Muscle layer of colon (tissue), 2 donors: ENCODE results near the gene SULT1A2.
"Not testable (repeated sequence)": the region's sequence is repeated elsewhere in the genome, so short reads cannot be mapped to it uniquely, and the experiment has no call there.

ENCODE experiments used
- H3K27ac ChIP-seq: one replicate; pipeline ENCODE4 v1.7.0; 2013; ENCODE audit warnings: low read depth, mild to moderate bottlenecking, low read length, moderate library complexity
- H3K27me3 ChIP-seq, 2 donors: one replicate each; pipeline ENCODE4 v1.7.0; 2013; ENCODE audit warnings: low read length in 2 of 2, mild to moderate bottlenecking in 2 of 2; ENCODE audit not compliant: insufficient read depth in 2 of 2, control insufficient read depth in 1 of 2
- H3K36me3 ChIP-seq: one replicate; pipeline ENCODE4 v1.7.0; 2013; ENCODE audit warnings: mild to moderate bottlenecking, low read length; ENCODE audit not compliant: insufficient read depth
- H3K4me1 ChIP-seq: one replicate; pipeline ENCODE4 v1.7.0; 2013; ENCODE audit warnings: mild to moderate bottlenecking, low read length; ENCODE audit not compliant: insufficient read depth
- H3K4me3 ChIP-seq, 2 donors: one replicate each; pipeline ENCODE4 v1.7.0; 2013; ENCODE audit warnings: low read length in 2 of 2, low read depth in 1 of 2, mild to moderate bottlenecking in 1 of 2, moderate library complexity in 1 of 2
- H3K9ac ChIP-seq: one replicate; pipeline ENCODE4 v1.7.0; 2013; ENCODE audit warnings: low read length
- H3K9me3 ChIP-seq: one replicate; pipeline ENCODE4 v1.7.0; 2013; ENCODE audit warnings: mild to moderate bottlenecking, low read length
- donor health status: abdominal sarcoma.
- donor health status: Adenocarcinoma of cecum.

The SULT1A2 gene

DNA sequence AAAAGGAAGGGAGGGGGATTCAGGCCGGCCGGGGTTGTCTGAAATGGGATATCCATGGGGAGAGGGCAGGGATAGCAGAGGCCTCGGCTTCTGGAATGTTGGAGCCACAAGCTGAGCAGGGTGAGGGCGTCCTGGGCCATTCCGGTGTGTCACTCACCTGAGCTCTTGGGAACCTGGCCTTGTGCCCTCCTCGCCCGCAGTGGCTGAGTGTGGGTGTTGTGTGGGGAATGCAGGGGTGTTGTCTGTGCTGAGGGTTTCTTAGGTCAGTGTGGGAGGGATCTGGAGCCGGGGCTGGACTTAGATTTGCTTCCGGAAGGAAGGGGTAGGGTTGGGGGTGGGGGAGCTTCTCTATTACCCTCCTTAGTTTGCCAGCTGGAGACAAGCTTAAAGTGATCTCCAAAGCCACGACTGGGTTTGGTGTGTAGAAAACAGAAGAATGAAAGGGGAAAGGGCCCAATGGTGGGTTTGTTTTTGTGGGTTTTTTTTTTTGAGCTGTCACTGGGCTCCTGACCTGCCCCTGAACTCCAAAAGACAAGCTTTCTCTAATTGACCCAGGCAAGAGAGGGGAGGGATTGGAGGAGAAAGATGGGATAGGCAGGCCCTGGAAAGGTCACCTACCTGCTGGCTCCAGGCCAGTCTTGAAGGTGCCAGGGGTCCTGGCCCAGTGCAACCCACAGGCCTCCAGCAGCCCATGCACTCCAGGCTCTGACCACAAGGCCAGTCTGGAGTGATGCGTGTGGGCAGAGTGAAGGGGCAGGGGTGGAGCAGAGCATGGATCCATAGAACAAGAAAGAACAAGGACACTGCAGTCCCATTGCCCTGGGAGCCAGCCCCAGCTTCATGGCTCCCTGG, at the start of gene SULT1A2:
Gene SULT1A2 (minus strand): TSS at position 211 of the 852 bp plus-strand sequence. CDS start 1,120 bp downstream, outside the sequence.
- Histone ChIP-seq H3K9me3 (no peaks in the 10 kb centered on the region), H3K9ac (no peak within 1 kb of the TSS), H3K27me3 (no peaks in the 10 kb centered on the region), H3K4me3 (no peak within 1 kb of the TSS), H3K36me3 (no peaks in the 10 kb centered on the region), H3K4me1 (peaks cover 6% of the 10 kb centered on the region), H3K27ac (no peak within 1 kb of the TSS)

DNA sequence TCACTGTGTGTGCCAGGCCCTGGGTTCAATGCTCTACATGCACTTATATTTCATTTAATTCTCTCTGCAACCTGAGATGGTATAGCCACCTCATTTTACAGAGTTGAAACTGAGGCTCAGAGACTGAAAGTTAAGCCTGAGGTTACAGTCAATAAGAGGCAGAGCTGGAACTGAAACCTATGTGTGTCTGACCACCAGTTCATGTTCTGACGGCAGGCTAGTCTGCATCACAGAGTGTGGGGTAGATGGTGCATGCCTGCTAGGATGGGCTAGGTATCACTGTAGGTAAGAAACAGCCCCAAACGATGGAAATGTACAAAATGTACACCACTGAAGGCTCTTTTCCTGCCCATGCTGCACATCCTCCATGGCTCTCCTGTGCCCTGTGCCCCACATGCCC, 43.1 kb upstream of the SULT1A2 start:
- H3K27me3 ChIP-seq, H3K9ac ChIP-seq, H3K4me3 ChIP-seq, H3K4me1 ChIP-seq, H3K36me3 ChIP-seq, H3K27ac ChIP-seq, H3K9me3 ChIP-seq: not testable (repeated sequence)

DNA sequence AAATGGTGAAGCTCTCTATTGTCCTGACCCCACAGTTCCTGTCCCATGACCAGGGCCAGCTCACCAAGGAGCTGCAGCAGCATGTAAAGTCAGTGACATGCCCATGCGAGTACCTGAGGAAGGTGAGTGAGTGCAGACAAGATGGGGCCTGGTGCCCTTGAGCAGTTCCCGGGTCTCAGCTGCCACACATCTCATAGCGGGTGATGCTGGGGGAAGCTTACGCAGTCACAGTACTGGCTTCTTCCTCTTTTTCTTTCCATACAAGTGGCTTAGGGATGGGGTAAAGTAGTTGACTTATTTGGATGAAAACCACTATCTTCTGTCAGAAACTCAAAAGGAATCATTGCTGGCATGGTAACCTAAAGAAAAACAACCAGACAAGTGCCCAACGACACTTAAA, 41.5 kb upstream of the SULT1A2 start:
- H3K36me3 ChIP-seq, H3K9ac ChIP-seq, H3K4me1 ChIP-seq, H3K27ac ChIP-seq, H3K9me3 ChIP-seq, H3K27me3 ChIP-seq, H3K4me3 ChIP-seq: not testable (repeated sequence)

DNA sequence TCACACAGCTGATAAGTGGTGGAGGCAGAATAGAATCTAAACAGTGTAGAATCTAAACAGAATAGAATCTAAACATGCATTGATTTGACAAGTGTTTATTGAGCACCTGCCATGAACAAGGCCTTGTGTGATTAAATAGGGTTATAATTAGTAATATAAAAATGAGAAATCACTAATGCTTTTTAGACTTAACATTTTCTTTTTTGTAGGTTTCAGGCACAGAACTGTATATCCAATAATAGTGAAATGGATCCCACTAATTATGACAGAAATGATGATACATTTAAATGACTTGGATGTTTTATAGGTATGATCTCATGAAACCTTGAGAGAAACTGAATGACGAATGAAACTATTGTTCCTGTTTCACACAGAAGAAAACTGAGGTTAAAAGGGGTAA, 40.9 kb upstream of the SULT1A2 start, which contains the start of gene NPIPB8:
Gene NPIPB8 (plus strand): TSS at position 301 of the 400 bp plus-strand sequence. CDS start 296 bp downstream, outside the sequence.
- not testable (repeated sequence) for H3K27ac ChIP-seq, H3K4me1 ChIP-seq, H3K9ac ChIP-seq, H3K4me3 ChIP-seq, H3K27me3 ChIP-seq, H3K9me3 ChIP-seq, H3K36me3 ChIP-seq

DNA sequence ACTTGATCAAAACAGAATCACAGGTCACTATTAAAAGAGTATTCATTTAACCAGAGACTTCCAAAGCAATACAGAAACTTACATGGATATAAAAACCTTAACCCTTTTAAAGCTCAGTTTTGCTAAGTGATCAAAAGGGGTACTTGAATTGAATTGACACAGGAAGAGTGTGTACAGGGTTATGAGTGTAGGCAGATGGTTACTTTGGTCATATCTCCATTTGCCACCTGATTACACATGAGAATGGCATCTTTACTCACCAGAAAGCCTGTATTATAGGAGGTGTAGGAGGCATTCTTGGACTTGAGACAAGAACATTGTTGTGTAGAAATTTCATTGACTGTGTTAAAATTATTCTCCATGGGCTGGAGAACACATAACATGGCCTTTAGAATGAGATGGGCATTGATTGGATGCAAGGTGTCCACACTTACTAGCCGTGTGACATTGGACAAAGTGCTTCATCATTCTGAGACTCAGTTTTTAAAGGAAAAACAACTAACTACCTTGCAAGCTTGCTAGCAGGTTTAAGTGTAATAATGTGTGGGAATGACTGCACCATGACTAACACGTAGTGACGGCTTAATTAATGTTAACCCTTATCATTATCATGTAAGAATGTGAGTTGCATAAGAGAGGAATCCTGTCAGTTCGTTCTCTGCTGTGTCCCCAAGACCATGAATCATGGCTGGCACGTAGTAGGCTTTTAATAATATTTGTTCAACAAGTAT, 39.4 kb upstream of the SULT1A2 start:
- H3K9ac ChIP-seq, H3K27me3 ChIP-seq, H3K9me3 ChIP-seq, H3K36me3 ChIP-seq, H3K27ac ChIP-seq, H3K4me1 ChIP-seq, H3K4me3 ChIP-seq: not testable (repeated sequence)

DNA sequence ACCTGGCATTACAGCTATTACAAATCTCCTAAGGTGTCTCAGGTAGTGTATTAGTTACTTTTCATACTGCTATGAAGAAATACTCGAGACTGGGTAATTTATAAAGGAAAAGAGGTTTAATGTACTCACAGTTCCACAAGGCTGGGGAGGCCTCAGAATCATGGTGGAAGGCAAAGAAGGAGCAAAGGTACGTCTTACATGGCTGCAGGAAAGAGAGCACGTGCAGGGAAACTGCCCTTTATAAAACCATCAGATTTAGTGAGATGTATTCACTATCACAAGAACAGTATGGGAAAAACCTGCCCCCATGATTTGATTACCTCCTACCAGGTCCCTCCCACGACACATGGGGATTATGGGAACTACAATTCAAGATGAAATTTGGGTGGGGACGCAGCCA, 34.1 kb upstream of the SULT1A2 start:
- not testable (repeated sequence) for H3K36me3 ChIP-seq, H3K4me3 ChIP-seq, H3K4me1 ChIP-seq, H3K27ac ChIP-seq, H3K27me3 ChIP-seq, H3K9me3 ChIP-seq, H3K9ac ChIP-seq

DNA sequence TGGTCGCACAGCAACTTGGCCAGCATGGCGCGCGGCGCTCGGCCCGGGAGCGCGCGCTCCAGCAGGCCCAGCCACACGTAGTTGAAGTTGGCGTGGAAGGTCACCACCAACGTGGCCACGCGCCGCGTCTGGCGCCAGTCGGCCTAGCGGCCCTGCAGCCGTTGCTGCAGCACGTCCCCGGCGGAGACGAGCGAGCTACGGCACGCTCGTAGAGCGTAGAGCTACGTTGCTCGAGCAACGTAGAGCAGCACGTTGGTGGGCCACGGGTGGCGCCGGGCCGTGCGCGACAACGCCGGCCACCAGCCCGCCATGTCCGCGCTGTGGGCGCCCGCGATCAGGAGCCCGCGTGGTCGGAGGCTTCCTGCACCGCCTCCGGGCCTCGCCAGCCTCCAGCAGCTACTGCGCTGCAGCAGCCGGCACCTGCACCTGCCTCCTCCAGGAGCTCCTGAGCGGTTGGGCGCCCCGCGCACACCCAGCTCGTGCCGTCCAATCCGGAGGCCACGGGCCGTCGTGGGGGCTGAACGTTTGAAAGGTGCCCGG, 26.4 kb upstream of the SULT1A2 start:
- H3K27ac ChIP-seq: no peak overlapping the region
- no peaks in the 10 kb centered on the region for H3K36me3 ChIP-seq
- no peaks in the 10 kb centered on the region for H3K9me3 ChIP-seq
- H3K9ac ChIP-seq: no peak overlapping the region
- no peaks in the 10 kb centered on the region for H3K27me3 ChIP-seq
- peak overlapping the region; percentile 38 for H3K4me3 ChIP-seq
- no peaks in the 10 kb centered on the region for H3K4me1 ChIP-seq

DNA sequence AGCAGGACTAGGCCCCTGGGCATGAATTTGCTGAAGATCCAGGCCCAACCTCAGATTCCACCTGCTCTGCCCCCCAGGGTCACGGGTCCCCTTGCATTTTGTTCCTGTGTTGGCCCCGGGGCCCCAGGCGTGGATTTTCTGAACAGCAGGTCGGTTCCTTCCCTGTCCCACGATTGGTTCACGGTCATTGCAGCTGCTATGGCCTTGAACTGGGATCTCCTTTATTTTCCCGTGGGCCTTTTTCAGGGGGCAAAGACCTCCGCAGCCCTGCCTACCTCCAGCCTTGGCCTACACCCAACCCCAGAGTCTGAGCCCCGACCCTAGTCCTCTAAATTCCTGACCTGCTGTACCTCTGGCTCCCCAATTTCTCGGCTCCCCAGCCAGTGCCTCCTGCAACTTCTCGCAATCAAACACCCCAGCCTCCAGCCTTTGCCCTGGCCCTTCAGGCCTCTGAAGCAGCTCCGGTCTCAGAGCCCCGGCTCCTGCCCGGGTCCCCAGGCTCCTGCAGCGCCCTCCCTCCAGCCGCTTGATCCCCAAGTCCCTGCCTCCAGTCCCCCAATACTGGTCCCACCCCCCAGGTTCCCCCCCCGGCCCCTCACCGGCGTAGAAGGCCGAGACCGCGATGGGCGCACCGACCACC, 25.8 kb upstream of the SULT1A2 start:
- H3K9ac ChIP-seq, H3K4me1 ChIP-seq, H3K36me3 ChIP-seq, H3K9me3 ChIP-seq, H3K27ac ChIP-seq, H3K27me3 ChIP-seq: not testable (repeated sequence)
- H3K4me3 ChIP-seq: peak overlapping the region; percentile 38

DNA sequence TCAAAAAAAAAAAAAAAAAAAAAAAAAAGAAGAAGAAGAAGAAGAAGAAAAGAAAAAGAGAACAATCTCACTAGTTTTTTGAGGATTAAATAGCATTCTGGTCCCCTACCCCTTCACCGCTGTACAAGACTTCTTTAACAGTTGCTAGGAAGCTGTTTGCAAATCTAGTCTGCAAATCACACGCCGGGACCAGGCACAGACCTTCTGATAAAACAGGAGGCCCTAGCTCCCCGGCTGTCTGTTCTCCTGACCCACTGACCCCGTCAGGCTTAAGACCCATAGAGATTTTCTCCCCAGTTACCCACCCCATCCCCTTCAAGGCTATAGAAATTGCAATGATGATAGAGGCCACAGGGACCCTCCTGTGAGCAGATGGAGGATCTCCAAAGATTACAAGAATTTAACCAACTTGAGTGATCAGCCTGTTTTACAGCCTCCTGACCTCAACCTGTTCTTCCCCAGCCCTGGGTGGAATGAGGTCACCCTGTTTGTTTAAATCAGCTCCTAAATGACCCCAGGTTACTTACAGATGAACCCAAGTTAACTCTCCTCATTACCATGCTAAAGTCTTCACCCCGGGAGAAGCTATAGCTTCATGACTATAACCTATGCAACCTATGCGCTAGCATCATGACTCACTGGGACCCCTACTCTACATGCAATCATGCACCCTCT, 24.8 kb upstream of the SULT1A2 start:
- Histone ChIP-seq H3K9ac (no peak overlapping the region), H3K4me3 (no peak overlapping the region), H3K9me3 (no peaks in the 10 kb centered on the region), H3K36me3 (no peaks in the 10 kb centered on the region), H3K4me1 (no peaks in the 10 kb centered on the region), H3K27me3 (no peaks in the 10 kb centered on the region), H3K27ac (no peak overlapping the region)

DNA sequence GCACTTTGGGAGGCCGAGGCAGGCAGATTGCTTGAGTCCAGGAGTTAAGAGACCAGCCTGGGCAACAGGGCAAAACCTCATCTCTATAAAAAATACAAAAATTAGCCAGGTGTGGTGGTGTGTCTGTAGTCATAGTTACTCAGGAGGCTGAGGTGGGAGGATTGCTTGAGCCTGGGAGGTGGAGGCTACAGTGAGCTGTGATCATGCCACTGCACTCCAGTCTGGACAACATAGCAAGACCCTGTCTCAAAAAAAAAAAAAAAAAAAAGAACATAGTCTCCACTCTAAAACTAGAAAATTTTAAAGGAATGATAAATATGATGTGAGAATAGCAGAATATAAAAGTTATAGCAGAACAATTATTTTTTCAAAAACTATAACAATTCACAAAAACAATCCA, 23.5 kb upstream of the SULT1A2 start:
- not testable (repeated sequence) for H3K9me3 ChIP-seq, H3K27me3 ChIP-seq, H3K4me3 ChIP-seq, H3K36me3 ChIP-seq, H3K9ac ChIP-seq, H3K4me1 ChIP-seq, H3K27ac ChIP-seq

DNA sequence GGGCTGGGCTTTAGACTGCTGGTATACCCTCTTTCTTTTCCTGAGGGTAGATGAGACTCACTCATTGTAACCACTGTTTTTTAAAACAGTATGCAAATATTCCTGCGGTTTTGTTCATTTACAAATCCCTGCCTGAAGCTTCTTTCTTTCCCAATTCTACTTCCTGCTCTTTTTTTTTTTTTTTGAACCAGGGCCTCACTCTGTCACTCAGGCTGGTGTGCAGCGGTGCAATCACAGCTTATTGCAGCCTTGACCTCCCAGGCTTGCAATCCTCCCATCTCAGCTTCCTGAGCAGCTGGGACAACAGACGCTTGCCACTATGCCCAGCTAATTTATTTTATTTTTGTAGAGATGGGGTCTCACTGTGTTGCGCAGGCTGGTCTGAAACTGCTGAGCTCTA, 21.0 kb upstream of the SULT1A2 start:
- no peaks in the 10 kb centered on the region for H3K4me1 ChIP-seq
- no peak overlapping the region for H3K4me3 ChIP-seq
- no peak overlapping the region for H3K9ac ChIP-seq
- no peak overlapping the region for H3K27ac ChIP-seq
- H3K27me3 ChIP-seq: no peaks in the 10 kb centered on the region
- H3K36me3 ChIP-seq: no peaks in the 10 kb centered on the region
- no peaks in the 10 kb centered on the region for H3K9me3 ChIP-seq
